Measurements from ENCODE around the gene ANTXR1.

Gene ANTXR1

GRCh38 chr2:69030800-69031428, 17.9 kb downstream of the ANTXR1 start:
- no peak for DNase-seq (ENCODE audit: low read depth in 2 of 2)
- TF ChIP-seq, protein P1, sequence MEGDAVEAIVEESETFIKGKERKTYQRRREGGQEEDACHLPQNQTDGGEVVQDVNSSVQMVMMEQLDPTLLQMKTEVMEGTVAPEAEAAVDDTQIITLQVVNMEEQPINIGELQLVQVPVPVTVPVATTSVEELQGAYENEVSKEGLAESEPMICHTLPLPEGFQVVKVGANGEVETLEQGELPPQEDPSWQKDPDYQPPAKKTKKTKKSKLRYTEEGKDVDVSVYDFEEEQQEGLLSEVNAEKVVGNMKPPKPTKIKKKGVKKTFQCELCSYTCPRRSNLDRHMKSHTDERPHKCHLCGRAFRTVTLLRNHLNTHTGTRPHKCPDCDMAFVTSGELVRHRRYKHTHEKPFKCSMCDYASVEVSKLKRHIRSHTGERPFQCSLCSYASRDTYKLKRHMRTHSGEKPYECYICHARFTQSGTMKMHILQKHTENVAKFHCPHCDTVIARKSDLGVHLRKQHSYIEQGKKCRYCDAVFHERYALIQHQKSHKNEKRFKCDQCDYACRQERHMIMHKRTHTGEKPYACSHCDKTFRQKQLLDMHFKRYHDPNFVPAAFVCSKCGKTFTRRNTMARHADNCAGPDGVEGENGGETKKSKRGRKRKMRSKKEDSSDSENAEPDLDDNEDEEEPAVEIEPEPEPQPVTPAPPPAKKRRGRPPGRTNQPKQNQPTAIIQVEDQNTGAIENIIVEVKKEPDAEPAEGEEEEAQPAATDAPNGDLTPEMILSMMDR (IDR thresholded peaks at IDR 0.05; ENCODE audit: low read depth, low read length): no peak

GRCh38 chr2:69031466-69031865, 18.5 kb downstream of the ANTXR1 start:
- DNase-seq (ENCODE audit: low read depth in 2 of 2): no peak
- TF ChIP-seq, protein P1 (IDR thresholded peaks at IDR 0.05; ENCODE audit: low read depth, low read length): no peak

More at GRCh38 chr2:69030800-69031428, 17.9 kb downstream of the ANTXR1 start:
- H3K4me3 ChIP-seq (replicated peaks in 1 of 2; ENCODE audit: low read depth in 2 of 2, low read length in 2 of 2): no peak overlapping the region

GRCh38 chr2:69032336-69032735, 19.4 kb downstream of the ANTXR1 start:
- peak in 1 of 2 donors; percentile 92 for DNase-seq (ENCODE audit: low read depth in 2 of 2)
- TF ChIP-seq, protein P1 (IDR thresholded peaks at IDR 0.05; ENCODE audit: low read depth, low read length): no peak
- H3K4me3 ChIP-seq (replicated peaks in 1 of 2; ENCODE audit: low read depth in 2 of 2, low read length in 2 of 2): no peak overlapping the region

More at GRCh38 chr2:69031466-69031865, 18.5 kb downstream of the ANTXR1 start:
- H3K4me3 ChIP-seq (replicated peaks in 1 of 2; ENCODE audit: low read depth in 2 of 2, low read length in 2 of 2): no peak overlapping the region

DNA sequence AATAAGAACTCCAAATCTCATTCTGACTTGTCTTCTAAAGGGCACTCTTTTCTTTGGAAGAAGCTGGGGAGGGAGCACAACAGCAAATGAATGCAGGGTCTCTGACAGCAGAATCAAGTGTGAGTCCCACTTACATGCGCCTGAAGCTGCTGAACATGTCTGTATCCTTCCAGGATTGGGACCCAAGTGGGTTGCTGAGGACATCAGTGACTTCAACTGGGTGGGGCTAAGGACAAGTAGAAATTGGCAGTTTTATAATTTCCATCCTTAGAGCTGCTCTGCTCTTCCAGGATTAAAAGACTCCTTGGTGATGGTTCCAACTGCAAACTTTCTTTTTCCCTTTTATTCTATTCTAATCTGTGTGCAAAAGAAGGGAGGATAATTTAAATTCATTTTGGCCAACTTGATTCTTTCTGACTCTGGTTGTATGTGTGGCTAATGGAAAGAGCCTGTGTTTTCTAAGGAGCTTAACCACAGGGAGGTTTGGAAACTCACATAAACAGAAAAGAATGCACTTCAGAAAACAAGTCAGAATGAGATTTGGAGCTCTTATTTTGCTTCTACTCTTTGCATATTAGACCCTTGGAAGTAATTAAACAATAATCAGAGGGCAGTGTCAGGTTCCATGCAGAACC, 20.6 kb downstream of the ANTXR1 start:
- no peak overlapping the region for H3K4me3 ChIP-seq (replicated peaks in 1 of 2; ENCODE audit: low read depth in 2 of 2, low read length in 2 of 2)
- TF ChIP-seq, protein P1 (IDR thresholded peaks at IDR 0.05; ENCODE audit: low read depth, low read length): no peak
- peak in 1 of 2 donors; percentile 39 for DNase-seq (ENCODE audit: low read depth in 2 of 2)

- no peak for DNase-seq (ENCODE audit: low read depth in 2 of 2)
- H3K4me3 ChIP-seq (replicated peaks in 1 of 2; ENCODE audit: low read depth in 2 of 2, low read length in 2 of 2): no peak overlapping the region
- TF ChIP-seq, protein P1 (IDR thresholded peaks at IDR 0.05; ENCODE audit: low read depth, low read length): no peak
These were observed 21.1 kb downstream of the ANTXR1 start for GRCh38 chr2:69034122-69034521.

GRCh38 chr2:69034845-69035244, 21.9 kb downstream of the ANTXR1 start:
- DNase-seq (ENCODE audit: low read depth in 2 of 2): no peak
- H3K4me3 ChIP-seq (replicated peaks in 1 of 2; ENCODE audit: low read depth in 2 of 2, low read length in 2 of 2): no peak overlapping the region
- TF ChIP-seq, protein P1 (IDR thresholded peaks at IDR 0.05; ENCODE audit: low read depth, low read length): no peak
